ENCODE results near the gene KCNIP4.

Gene KCNIP4

GRCh38 chr4:21032089-21032645 is 916.4 kb downstream of the KCNIP4 start:
- ChIA-PET CTCF (no interaction called here), POLR2A (no interaction called here)
- TF ChIP-seq CTCF (IDR thresholded peaks at IDR 0.05; ENCODE audit: insufficient read depth, low read length, missing control alignments): no peak
- DNase-seq (ENCODE audit: low read depth, low spot score): no peak
- H3K4me3 ChIP-seq (ENCODE audit: low read depth, low read length): no peak overlapping the region

GRCh38 chr4:21018817-21019216 is 929.8 kb downstream of the KCNIP4 start:
- TF ChIP-seq CTCF (IDR thresholded peaks at IDR 0.05; ENCODE audit: insufficient read depth, low read length, missing control alignments): no peak
- ChIA-PET POLR2A (no interaction called here), CTCF (no interaction called here)
- no peak overlapping the region for H3K4me3 ChIP-seq (ENCODE audit: low read depth, low read length)
- DNase-seq (ENCODE audit: low read depth, low spot score): no peak

- ChIA-PET POLR2A (no interaction called here), CTCF (no interaction called here)
- DNase-seq (ENCODE audit: low read depth, low spot score): no peak
- TF ChIP-seq CTCF (IDR thresholded peaks at IDR 0.05; ENCODE audit: insufficient read depth, low read length, missing control alignments): no peak
- H3K4me3 ChIP-seq (ENCODE audit: low read depth, low read length): no peak overlapping the region
Observed at GRCh38 chr4:21013501-21013900, 935.1 kb downstream of the KCNIP4 start.

GRCh38 chr4:21012851-21013331 is 935.7 kb downstream of the KCNIP4 start:
- H3K4me3 ChIP-seq (ENCODE audit: low read depth, low read length): no peak overlapping the region
- POLR2A ChIA-PET: no interaction called here
- no peak for DNase-seq (ENCODE audit: low read depth, low spot score)
- TF ChIP-seq CTCF (IDR thresholded peaks at IDR 0.05; ENCODE audit: insufficient read depth, low read length, missing control alignments): no peak
- CTCF ChIA-PET: no interaction called here

GRCh38 chr4:21011106-21011505 is 937.5 kb downstream of the KCNIP4 start:
- H3K4me3 ChIP-seq (ENCODE audit: low read depth, low read length): no peak overlapping the region
- ChIA-PET POLR2A (no interaction called here), CTCF (no interaction called here)
- DNase-seq (ENCODE audit: low read depth, low spot score): no peak
- no peak for TF ChIP-seq CTCF (IDR thresholded peaks at IDR 0.05; ENCODE audit: insufficient read depth, low read length, missing control alignments)

- POLR2A ChIA-PET: no interaction called here
- no peak for TF ChIP-seq CTCF (IDR thresholded peaks at IDR 0.05; ENCODE audit: insufficient read depth, low read length, missing control alignments)
- CTCF ChIA-PET: no interaction called here
- H3K4me3 ChIP-seq (ENCODE audit: low read depth, low read length): no peak overlapping the region
- no peak for DNase-seq (ENCODE audit: low read depth, low spot score)
Observed at GRCh38 chr4:21009956-21010355, 938.6 kb downstream of the KCNIP4 start.
